Neural progenitor cell (in vitro differentiated cells): ENCODE results near the gene FANCM. TPM values are rescaled to one million over a fixed set of nuclear protein-coding genes. Genes with fewer than 3 reads are reported as not detected.
"Not testable (repeated sequence)": the region's sequence is repeated elsewhere in the genome, so short reads cannot be mapped to it uniquely, and the experiment has no call there.

Source experiments
- DNase-seq: peaks from one replicate; pipeline ENCODE4 v3.0.0-alpha.2; 2016; ENCODE audit warnings: low spot score
- H2AFZ ChIP-seq: fragments of 200-600 bp; sonication (generic); replicated peaks from 2 replicates; pipeline ENCODE4 v1.6.1; 2016; ENCODE audit warnings: antibody characterized with exemption
- H3F3A ChIP-seq: fragments of 200-600 bp; sonication (generic); 2 replicates; pipeline ENCODE4 v1.6.1; 2016; ENCODE audit warnings: antibody characterized with exemption, low read depth
- H3K27ac ChIP-seq: fragments of 200-600 bp; sonication (generic); 2 replicates; pipeline ENCODE4 v1.5.1; 2016; ENCODE audit warnings: mild to moderate bottlenecking
- H3K27me3 ChIP-seq: fragments of 200-600 bp; sonication (generic); 2 replicates; pipeline ENCODE4 v1.6.1; 2016; ENCODE audit warnings: mild to moderate bottlenecking, moderate library complexity
- H3K36me3 ChIP-seq: fragments of 200-600 bp; sonication (generic); 2 replicates; pipeline ENCODE4 v1.5.1; 2016
- H3K4me1 ChIP-seq: fragments of 200-600 bp; sonication (generic); 2 replicates; pipeline ENCODE4 v1.6.1; 2016; ENCODE audit warnings: mixed run types
- H3K4me2 ChIP-seq: fragments of 200-600 bp; sonication (generic); 2 replicates; pipeline ENCODE4 v1.6.1; 2016
- H3K4me3 ChIP-seq: fragments of 200-600 bp; sonication (generic); 2 replicates; pipeline ENCODE4 v1.5.1; 2016
- H3K79me2 ChIP-seq: fragments of 200-600 bp; sonication (generic); 2 replicates; pipeline ENCODE4 v1.6.1; 2016; ENCODE audit warnings: low read depth
- H3K9ac ChIP-seq: fragments of 200-600 bp; sonication (generic); 2 replicates; pipeline ENCODE4 v1.6.1; 2016
- H3K9me3 ChIP-seq: fragments of 200-600 bp; sonication (generic); 2 replicates; pipeline ENCODE4 v1.5.1; 2016; ENCODE audit warnings: low read depth
- H4K20me1 ChIP-seq: fragments of 200-600 bp; sonication (generic); 2 replicates; pipeline ENCODE4 v1.6.1; 2016; ENCODE audit warnings: low read depth
- H3K27ac Mint-ChIP-seq: 3 replicates; pipeline ENCODE4 v1.8.0; 2021; ENCODE audit warnings: mixed read lengths
- H3K27me3 Mint-ChIP-seq: 2 replicates; pipeline ENCODE4 v1.8.0; 2022; ENCODE audit warnings: low read depth, mild to moderate bottlenecking, inconsistent platforms, moderate library complexity, mixed read lengths; ENCODE audit not compliant: insufficient read depth
- H3K36me3 Mint-ChIP-seq: 3 replicates; pipeline ENCODE4 v1.8.0; 2021; ENCODE audit warnings: mixed read lengths
- H3K4me1 Mint-ChIP-seq: 3 replicates; pipeline ENCODE4 v1.8.0; 2021; ENCODE audit warnings: mixed read lengths
- H3K4me3 Mint-ChIP-seq: 3 replicates; pipeline ENCODE4 v1.8.0; 2021; ENCODE audit warnings: mild to moderate bottlenecking, moderate library complexity, mixed read lengths
- H3K9me3 Mint-ChIP-seq: 3 replicates; pipeline ENCODE4 v1.8.0; 2020; ENCODE audit warnings: mixed read lengths
- EZH2 ChIP-seq: fragments of 200-600 bp; sonication (generic); IDR thresholded peaks from 2 replicates; pipeline ENCODE4 v1.6.1; 2017; ENCODE audit warnings: antibody characterized with exemption, mild to moderate bottlenecking, moderate library complexity
- EZH2phosphoT487 ChIP-seq: fragments of 200-600 bp; sonication (generic); IDR thresholded peaks from 2 replicates; pipeline ENCODE4 v1.6.1; 2017; ENCODE audit warnings: antibody characterized with exemption
- total RNA-seq: library from RNA; depleted of rRNA; stranded (reverse); fragments of >200 nt; gene quantifications from 2 replicates; pipeline ENCODE4 v1.2.3, GENCODE V29; 2015; ENCODE audit warnings: low replicate concordance
- TF ChIP-seq, protein P1 (sequence below): fragments of 200-600 bp; sonication (generic); IDR thresholded peaks from 2 replicates; pipeline ENCODE4 v1.5.1; 2017; ENCODE audit warnings: antibody characterized with exemption, mild to moderate bottlenecking

FANCM gene
- total RNA-seq, 1 donor from 2014 or later = 29.4 TPM

DNA sequence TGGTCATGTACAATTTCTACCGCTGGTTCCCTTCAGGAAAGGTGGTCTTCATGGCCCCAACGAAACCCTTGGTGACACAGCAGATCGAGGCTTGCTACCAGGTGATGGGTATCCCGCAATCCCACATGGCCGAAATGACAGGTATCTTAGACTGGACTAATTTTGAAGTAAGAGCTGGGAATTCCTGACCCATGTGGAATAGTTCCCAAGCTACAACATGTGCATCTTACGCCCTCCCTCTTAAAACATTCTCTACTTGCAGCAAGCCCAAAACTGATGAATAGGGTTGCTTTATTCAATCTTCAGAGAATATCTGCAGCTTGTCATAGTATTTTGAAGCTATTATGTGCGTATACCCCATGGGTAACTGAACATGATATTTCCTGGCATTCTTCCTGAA is 669 bp downstream of the FANCM start:
- Histone ChIP-seq H3K4me3 (peak overlapping the region; percentile 94), H2AFZ (peak overlapping the region; percentile 67), H3K4me2 (peak overlapping the region; percentile 97), H3F3A (peaks cover 15% of the 10 kb centered on the region), H3K9ac (peak overlapping the region; percentile 69), H3K27ac (peak overlapping the region; percentile 81), H4K20me1 (peaks cover 21% of the 10 kb centered on the region), H3K9me3 (no peaks in the 10 kb centered on the region), H3K36me3 (peaks cover 6% of the 10 kb centered on the region), H3K79me2 (peaks cover 79% of the 10 kb centered on the region), H3K27me3 (no peaks in the 10 kb centered on the region), H3K4me1 (peaks cover 38% of the 10 kb centered on the region)
- Mint-ChIP-seq H3K9me3 (no peaks in the 10 kb centered on the region), H3K4me3 (peak overlapping the region; percentile 96), H3K27ac (peak overlapping the region; percentile 87), H3K4me1 (peaks cover 22% of the 10 kb centered on the region), H3K36me3 (no peaks in the 10 kb centered on the region), H3K27me3 (no peaks in the 10 kb centered on the region)
- TF ChIP-seq EZH2phosphoT487 (no peak), EZH2 (no peak)
- TF ChIP-seq, protein P1, sequence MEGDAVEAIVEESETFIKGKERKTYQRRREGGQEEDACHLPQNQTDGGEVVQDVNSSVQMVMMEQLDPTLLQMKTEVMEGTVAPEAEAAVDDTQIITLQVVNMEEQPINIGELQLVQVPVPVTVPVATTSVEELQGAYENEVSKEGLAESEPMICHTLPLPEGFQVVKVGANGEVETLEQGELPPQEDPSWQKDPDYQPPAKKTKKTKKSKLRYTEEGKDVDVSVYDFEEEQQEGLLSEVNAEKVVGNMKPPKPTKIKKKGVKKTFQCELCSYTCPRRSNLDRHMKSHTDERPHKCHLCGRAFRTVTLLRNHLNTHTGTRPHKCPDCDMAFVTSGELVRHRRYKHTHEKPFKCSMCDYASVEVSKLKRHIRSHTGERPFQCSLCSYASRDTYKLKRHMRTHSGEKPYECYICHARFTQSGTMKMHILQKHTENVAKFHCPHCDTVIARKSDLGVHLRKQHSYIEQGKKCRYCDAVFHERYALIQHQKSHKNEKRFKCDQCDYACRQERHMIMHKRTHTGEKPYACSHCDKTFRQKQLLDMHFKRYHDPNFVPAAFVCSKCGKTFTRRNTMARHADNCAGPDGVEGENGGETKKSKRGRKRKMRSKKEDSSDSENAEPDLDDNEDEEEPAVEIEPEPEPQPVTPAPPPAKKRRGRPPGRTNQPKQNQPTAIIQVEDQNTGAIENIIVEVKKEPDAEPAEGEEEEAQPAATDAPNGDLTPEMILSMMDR = no peak
- DNase-seq = peak; percentile 3

DNA sequence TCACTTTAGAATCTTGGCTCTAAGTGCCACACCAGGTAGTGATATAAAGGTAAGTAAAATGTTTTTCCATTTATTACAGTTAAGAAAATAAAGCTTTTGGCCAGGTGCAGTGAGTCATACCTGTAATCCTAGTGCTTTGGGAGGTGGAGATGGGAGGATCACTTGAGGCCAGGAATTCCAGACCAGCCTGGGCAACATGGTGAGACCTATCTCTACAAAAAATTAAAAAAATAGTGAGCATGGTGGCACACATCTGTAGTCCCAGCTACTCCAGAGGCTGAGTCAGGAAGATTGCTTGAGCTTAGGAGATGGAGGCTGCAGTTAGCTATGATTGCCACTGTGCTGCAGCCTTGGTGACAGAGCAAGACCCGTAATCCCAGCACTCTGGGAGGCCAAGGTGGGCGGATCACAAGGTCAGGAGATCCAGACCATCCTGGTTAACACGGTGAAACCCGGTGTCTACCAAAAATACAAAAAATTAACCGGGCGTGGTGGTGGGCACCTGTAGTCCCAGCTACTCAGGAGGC is 5.0 kb downstream of the FANCM start:
- no peak overlapping the region for H3K27ac Mint-ChIP-seq
- no peaks in the 10 kb centered on the region for H3K27me3 ChIP-seq
- H3K4me2 ChIP-seq = no peak overlapping the region
- peaks cover 15% of the 10 kb centered on the region for H4K20me1 ChIP-seq
- no peak overlapping the region for H3K4me3 Mint-ChIP-seq
- no peaks in the 10 kb centered on the region for H3K27me3 Mint-ChIP-seq
- peaks cover 6% of the 10 kb centered on the region for H3K36me3 ChIP-seq
- H3K9me3 Mint-ChIP-seq = no peaks in the 10 kb centered on the region
- H2AFZ ChIP-seq = no peak overlapping the region
- no peak for DNase-seq
- H3K9ac ChIP-seq = no peak overlapping the region
- H3K9me3 ChIP-seq = no peaks in the 10 kb centered on the region
- H3K4me1 ChIP-seq = peaks cover 21% of the 10 kb centered on the region
- peaks cover 10% of the 10 kb centered on the region for H3F3A ChIP-seq
- H3K27ac ChIP-seq = no peak overlapping the region
- TF ChIP-seq, protein P1 = no peak
- no peak for TF ChIP-seq EZH2
- TF ChIP-seq EZH2phosphoT487 = no peak
- H3K79me2 ChIP-seq = peaks cover 86% of the 10 kb centered on the region
- H3K4me3 ChIP-seq = no peak overlapping the region
- peaks cover 18% of the 10 kb centered on the region for H3K4me1 Mint-ChIP-seq
- H3K36me3 Mint-ChIP-seq = peaks cover 10% of the 10 kb centered on the region

DNA sequence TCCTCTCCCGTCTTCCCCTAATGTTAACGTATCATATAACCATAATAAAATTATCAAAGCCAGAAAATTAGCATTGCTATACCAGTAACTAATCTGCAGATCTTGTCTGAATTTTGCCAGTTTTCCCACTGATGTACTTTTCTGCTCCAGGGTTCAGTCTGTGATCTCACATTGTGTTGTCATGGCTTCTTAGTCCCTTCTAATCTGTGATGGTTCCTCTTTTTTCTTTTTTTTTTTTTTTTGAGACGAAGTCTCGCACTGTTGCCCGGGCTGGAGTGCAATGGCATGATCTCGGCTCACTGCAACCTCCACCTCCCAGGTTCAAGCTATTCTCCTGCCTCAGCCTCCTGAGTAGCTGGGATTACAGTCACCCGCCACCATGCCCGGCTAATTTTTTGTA is 6.4 kb downstream of the FANCM start:
- not testable (repeated sequence) for H3K27me3 Mint-ChIP-seq, DNase-seq, H4K20me1 ChIP-seq, H3K9me3 Mint-ChIP-seq, H2AFZ ChIP-seq, H3K4me3 ChIP-seq, H3K27me3 ChIP-seq, H3F3A ChIP-seq, H3K36me3 ChIP-seq, H3K4me2 ChIP-seq, H3K9ac ChIP-seq, H3K27ac ChIP-seq, H3K4me3 Mint-ChIP-seq, H3K9me3 ChIP-seq, H3K27ac Mint-ChIP-seq
- Histone ChIP-seq H3K79me2 (peaks cover 81% of the 10 kb centered on the region), H3K4me1 (peaks cover 17% of the 10 kb centered on the region)
- peaks cover 12% of the 10 kb centered on the region for H3K36me3 Mint-ChIP-seq
- H3K4me1 Mint-ChIP-seq = peaks cover 16% of the 10 kb centered on the region

DNA sequence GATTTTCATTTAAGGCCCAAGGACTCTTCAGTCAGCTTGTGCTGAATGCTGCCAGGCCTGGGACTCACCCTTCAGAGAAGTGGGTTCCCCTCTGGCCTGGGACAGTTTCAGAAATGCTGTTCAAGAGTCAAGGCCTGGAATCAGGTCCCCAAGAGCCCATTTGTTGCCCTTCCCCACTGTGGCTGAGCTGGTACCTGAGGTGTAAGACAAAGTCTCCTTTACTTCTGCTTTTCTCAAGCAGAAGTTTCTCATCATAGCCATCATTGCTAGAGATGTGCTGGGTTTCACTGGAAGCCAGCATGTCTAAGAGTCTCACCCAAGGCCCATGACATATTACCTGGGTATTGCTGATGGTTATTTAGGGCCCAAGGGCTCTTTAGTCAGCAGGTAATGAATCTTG is 8.9 kb downstream of the FANCM start:
- Mint-ChIP-seq H3K27me3 (no peaks in the 10 kb centered on the region), H3K9me3 (no peaks in the 10 kb centered on the region), H3K4me1 (no peaks in the 10 kb centered on the region), H3K36me3 (peaks cover 12% of the 10 kb centered on the region), H3K27ac (no peak overlapping the region), H3K4me3 (no peak overlapping the region)
- H3F3A ChIP-seq = no peaks in the 10 kb centered on the region
- no peak overlapping the region for H3K4me3 ChIP-seq
- H3K27ac ChIP-seq = no peak overlapping the region
- peaks cover 62% of the 10 kb centered on the region for H3K79me2 ChIP-seq
- H2AFZ ChIP-seq = no peak overlapping the region
- H3K4me2 ChIP-seq = no peak overlapping the region
- H3K27me3 ChIP-seq = no peaks in the 10 kb centered on the region
- H3K9ac ChIP-seq = no peak overlapping the region
- H3K36me3 ChIP-seq = peaks cover 6% of the 10 kb centered on the region
- no peaks in the 10 kb centered on the region for H3K4me1 ChIP-seq
- H4K20me1 ChIP-seq = no peaks in the 10 kb centered on the region
- TF ChIP-seq EZH2 (no peak), EZH2phosphoT487 (no peak)
- TF ChIP-seq, protein P1 = no peak
- H3K9me3 ChIP-seq = no peaks in the 10 kb centered on the region
- DNase-seq = no peak
